Psoas muscle (tissue), 8 donors: Measurements from ENCODE around the gene MKI67. TPM values are rescaled to one million over a fixed set of nuclear protein-coding genes. Genes with fewer than 3 reads are reported as not detected.

ENCODE experiments used
- ATAC-seq, 4 donors: fragments of 200-7000 bp; cut with Tn5 transposase; one replicate each; pipeline ENCODE4 v1.9.1; 2020; ENCODE audit warnings: moderate library complexity in 3 of 4, mild to moderate bottlenecking in 2 of 4
- DNase-seq, 2 donors: peaks; one replicate each; pipeline ENCODE4 v3.0.0-alpha.2; 2020
- H3K27ac ChIP-seq: fragments of 200-600 bp; one replicate; pipeline ENCODE4 v1.8.0; 2022
- H3K27me3 ChIP-seq, 3 donors: fragments of 200-600 bp in 1 of 3; one replicate each; pipeline versions ENCODE4 v1.6.1 to v1.8.0; 2013 to 2022; ENCODE audit warnings: low read length in 2 of 3, mild to moderate bottlenecking in 2 of 3, moderate library complexity in 1 of 3; ENCODE audit not compliant: insufficient read depth in 3 of 3
- H3K36me3 ChIP-seq, 2 donors: fragments of 200-600 bp in 1 of 2; one replicate each; pipeline versions ENCODE4 v1.6.1 to v1.8.0; 2013 to 2022; ENCODE audit warnings: low read depth in 1 of 2, mild to moderate bottlenecking in 1 of 2, moderate library complexity in 1 of 2; ENCODE audit not compliant: insufficient read depth in 1 of 2
- H3K4me1 ChIP-seq: fragments of 200-600 bp; one replicate; pipeline ENCODE4 v1.8.0; 2022
- H3K4me3 ChIP-seq: fragments of 200-600 bp; one replicate; pipeline ENCODE4 v1.8.0; 2022; ENCODE audit warnings: mild to moderate bottlenecking
- H3K9me3 ChIP-seq: fragments of 200-600 bp; one replicate; pipeline ENCODE4 v1.8.0; 2022
- WGBS, 3 donors: extraction: QIAGEN DNeasy Blood & Tissue Kit; methylation state at CpG; one replicate each; pipeline versions ENCODE4 v1.1.6 to v1.1.7; 2013; 5-methylcytosine and 5-hydroxymethylcytosine counted together
- intact Hi-C, 2 donors: fragments of 100-400 bp; cut with DNase I; formaldehyde crosslinking; loops; one replicate each; pipeline versions ENCODE4 v1.11.0 to v1.14.2; 2022
- polyA plus RNA-seq, 3 donors: library from polyadenylated mRNA; stranded (reverse); fragments of 200-250 nt; gene quantifications; one replicate each; pipeline ENCODE4 v1.2.3, GENCODE V29; 2013
- total RNA-seq, 4 donors: library from RNA; stranded (reverse); fragmentation: NEBNext Ultra II Directional in 2 of 4; extraction: Animal tissue kit (Norgen Biotek cat#: 25700) in 2 of 4; gene quantifications; one replicate each; pipeline versions ENCODE4 v1.2.1 to v1.2.4, GENCODE V29; 2021 to 2023
- TF ChIP-seq, protein P1 (sequence below): fragments of 200-600 bp; IDR thresholded peaks from one replicate; pipeline ENCODE4 v1.8.0; 2022; ENCODE audit warnings: antibody characterized with exemption
- donor health status: healthy with polysubstance abuse.
- donor health status: DM: no; HTN: no; CAD: no; lungs with moderate emphysema.
- donor health status: Bipolar disorder and iron deficiency.
- donor health status: healthy.
- donor health status: DM: yes; HTN: yes; CAD: no.
- donor health status: DM: no; HTN: no; CAD: no.
- donor health status: DM: no; HTN: no; CAD: no.
- donor health status: DM: yes; HTN: yes; CAD: no.

The MKI67 gene
- total and polyA plus RNA-seq, 7 donors, result 0.02 to 0.84 (median 0.13) TPM; not detected in 1

GRCh38 chr10:128087884-128088709, 38.1 kb downstream of the MKI67 start:
- ATAC-seq, result no peak
- TF ChIP-seq, protein P1, sequence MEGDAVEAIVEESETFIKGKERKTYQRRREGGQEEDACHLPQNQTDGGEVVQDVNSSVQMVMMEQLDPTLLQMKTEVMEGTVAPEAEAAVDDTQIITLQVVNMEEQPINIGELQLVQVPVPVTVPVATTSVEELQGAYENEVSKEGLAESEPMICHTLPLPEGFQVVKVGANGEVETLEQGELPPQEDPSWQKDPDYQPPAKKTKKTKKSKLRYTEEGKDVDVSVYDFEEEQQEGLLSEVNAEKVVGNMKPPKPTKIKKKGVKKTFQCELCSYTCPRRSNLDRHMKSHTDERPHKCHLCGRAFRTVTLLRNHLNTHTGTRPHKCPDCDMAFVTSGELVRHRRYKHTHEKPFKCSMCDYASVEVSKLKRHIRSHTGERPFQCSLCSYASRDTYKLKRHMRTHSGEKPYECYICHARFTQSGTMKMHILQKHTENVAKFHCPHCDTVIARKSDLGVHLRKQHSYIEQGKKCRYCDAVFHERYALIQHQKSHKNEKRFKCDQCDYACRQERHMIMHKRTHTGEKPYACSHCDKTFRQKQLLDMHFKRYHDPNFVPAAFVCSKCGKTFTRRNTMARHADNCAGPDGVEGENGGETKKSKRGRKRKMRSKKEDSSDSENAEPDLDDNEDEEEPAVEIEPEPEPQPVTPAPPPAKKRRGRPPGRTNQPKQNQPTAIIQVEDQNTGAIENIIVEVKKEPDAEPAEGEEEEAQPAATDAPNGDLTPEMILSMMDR, result no peak
- H3K27ac ChIP-seq, result no peak overlapping the region
- H3K4me3 ChIP-seq, result no peak overlapping the region
- H3K4me1 ChIP-seq, result no peaks in the 10 kb centered on the region
- intact Hi-C loops, result no loop called here
- H3K27me3 ChIP-seq, result peaks cover 0 to 14% (median 2%) of the 10 kb centered on the region in 3 donors
- H3K9me3 ChIP-seq, result no peaks in the 10 kb centered on the region
- no peak for DNase-seq
- 32 to 34% (median 32%) methylated on average over 12 of the region's 12 CpGs for WGBS, 3 donors
- peaks cover 0 to 4% of the 10 kb centered on the region in 2 donors for H3K36me3 ChIP-seq

DNA sequence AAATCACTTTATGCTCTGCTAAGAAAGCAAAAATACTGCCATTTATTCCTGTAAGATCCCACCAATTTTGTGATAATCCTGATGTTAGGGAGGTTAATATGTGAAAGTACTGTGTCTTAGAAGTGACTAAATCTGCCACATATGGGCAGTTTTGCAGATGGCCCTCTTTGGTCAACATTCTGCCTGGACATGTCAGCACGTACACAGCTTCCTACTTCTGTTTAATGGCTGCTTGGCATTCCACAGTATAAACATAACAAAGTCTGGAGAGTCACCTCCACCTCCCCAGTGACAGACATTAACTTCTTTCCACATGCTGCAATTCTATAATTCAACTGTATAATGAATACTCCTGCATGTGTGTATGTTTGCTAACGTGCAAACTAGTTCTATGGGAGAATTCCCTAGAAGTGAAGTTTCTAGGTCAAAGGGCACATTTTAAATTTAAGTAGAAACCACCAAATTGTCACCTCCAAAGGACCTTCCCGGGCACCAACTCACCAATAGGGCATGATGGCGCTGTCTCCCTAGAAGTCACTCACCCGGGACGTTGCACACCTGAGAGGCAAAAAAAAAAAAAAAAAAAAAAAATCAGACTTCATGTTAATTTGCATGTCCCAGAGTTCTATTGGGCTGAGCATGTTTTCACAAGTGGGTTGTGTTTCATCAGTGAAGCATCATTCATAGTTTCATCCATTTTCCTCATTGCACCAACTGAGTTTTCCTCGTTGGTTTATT, 38.9 kb downstream of the MKI67 start:
- 73 to 79% (median 78%) methylated on average over 7 of the region's 7 CpGs for WGBS, 3 donors
- DNase-seq (no peak), ATAC-seq (no peak)
- intact Hi-C loops, result no loop called here
- H3K27ac ChIP-seq, result no peak overlapping the region
- no peak overlapping the region for H3K4me3 ChIP-seq
- TF ChIP-seq, protein P1, result no peak
- peaks cover 0 to 4% of the 10 kb centered on the region in 2 donors for H3K36me3 ChIP-seq
- H3K9me3 ChIP-seq, result no peaks in the 10 kb centered on the region
- no peaks in the 10 kb centered on the region for H3K4me1 ChIP-seq
- H3K27me3 ChIP-seq, result peaks cover 0 to 14% (median 2%) of the 10 kb centered on the region in 3 donors

DNA sequence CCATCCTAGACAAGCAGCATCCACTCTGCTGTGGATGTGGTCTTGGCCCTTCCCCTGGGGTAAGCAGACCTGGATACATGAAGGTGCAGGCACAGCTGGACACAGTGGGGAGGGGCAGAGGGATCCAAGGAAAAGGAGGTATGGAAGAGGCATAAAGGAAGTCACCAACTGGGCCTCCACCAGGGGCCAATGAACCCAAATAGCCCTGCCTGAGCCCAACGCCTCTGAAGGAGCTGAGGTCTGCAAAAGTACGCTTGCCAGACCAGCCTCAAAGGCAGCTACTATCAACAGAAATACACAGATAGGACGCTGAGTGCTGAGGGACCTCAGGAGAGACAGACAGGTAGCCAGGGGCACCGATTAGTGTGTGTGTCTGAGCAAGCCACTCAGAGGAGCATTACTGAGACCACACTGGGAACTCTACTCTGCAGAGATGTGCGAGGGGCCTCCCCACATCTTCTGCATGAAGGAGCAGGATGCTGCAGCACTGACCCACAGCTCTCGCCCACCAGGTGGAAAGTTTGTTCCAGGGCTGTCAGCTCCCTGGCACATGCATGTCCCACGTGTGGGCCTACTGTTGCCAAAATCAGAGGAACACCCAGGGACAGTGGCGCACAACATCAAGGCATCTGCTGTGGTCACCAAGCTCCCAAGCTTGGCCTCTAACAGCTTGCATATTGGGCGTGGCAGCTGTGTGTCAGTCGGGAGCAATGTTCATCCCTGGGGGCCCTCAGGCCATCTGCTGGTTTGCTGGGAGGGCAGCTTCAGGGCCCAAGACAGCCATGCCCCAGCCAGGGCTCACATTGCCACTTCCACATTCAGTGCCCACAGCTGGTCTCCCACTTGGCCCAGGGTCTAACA, 40.0 kb downstream of the MKI67 start:
- no peaks in the 10 kb centered on the region for H3K9me3 ChIP-seq
- 62 to 69% (median 66%) methylated on average over 10 of the region's 10 CpGs for WGBS, 3 donors
- no peak overlapping the region for H3K4me3 ChIP-seq
- TF ChIP-seq, protein P1, result no peak
- no peak overlapping the region for H3K27ac ChIP-seq
- no peak for DNase-seq
- H3K4me1 ChIP-seq, result no peaks in the 10 kb centered on the region
- intact Hi-C loops, result no loop called here
- H3K27me3 ChIP-seq, result peaks cover 0 to 14% (median 0%) of the 10 kb centered on the region in 3 donors
- H3K36me3 ChIP-seq, result peaks cover 0 to 4% of the 10 kb centered on the region in 2 donors
- ATAC-seq, result no peak

- H3K4me3 ChIP-seq, result no peak overlapping the region
- ATAC-seq, result no peak
- H3K27ac ChIP-seq, result no peak overlapping the region
- intact Hi-C loops, result no loop called here
- no peak for DNase-seq
- peaks cover 0 to 14% (median 0%) of the 10 kb centered on the region in 3 donors for H3K27me3 ChIP-seq
- WGBS, 3 donors, result 90 to 92% (median 90%) methylated on average over 8 of the region's 8 CpGs
- H3K36me3 ChIP-seq, result peaks cover 0 to 4% of the 10 kb centered on the region in 2 donors
- TF ChIP-seq, protein P1, result no peak
- no peaks in the 10 kb centered on the region for H3K4me1 ChIP-seq
- H3K9me3 ChIP-seq, result no peaks in the 10 kb centered on the region
Observed at GRCh38 chr10:128084991-128085390, 41.2 kb downstream of the MKI67 start.
